ENCODE data around the gene KCNA10. TPM values are rescaled to one million over a fixed set of nuclear protein-coding genes. Genes with fewer than 3 reads are reported as not detected.

The KCNA10 gene
- total RNA-seq, 2 experiments from 2014 or later: not detected

GRCh38 chr1:110489973-110490542 lies 28.9 kb downstream of the KCNA10 start:
- Mint-ChIP-seq H3K27ac (no peak overlapping the region), H3K4me1 (no peaks in the 10 kb centered on the region), H3K36me3 (no peaks in the 10 kb centered on the region), H3K9me3 (ENCODE audit: low read depth) (no peaks in the 10 kb centered on the region), H3K27me3 (peaks cover 8% of the 10 kb centered on the region), H3K4me3 (no peak overlapping the region)
- ATAC-seq (no peak), DNase-seq (no peak)
- CTCF ChIA-PET: no interaction called here

GRCh38 chr1:110489406-110489805 lies 29.6 kb downstream of the KCNA10 start:
- Mint-ChIP-seq H3K4me1 (no peaks in the 10 kb centered on the region), H3K27me3 (peaks cover 10% of the 10 kb centered on the region), H3K9me3 (ENCODE audit: low read depth) (no peaks in the 10 kb centered on the region), H3K4me3 (no peak overlapping the region), H3K27ac (no peak overlapping the region), H3K36me3 (no peaks in the 10 kb centered on the region)
- CTCF ChIA-PET: no interaction called here
- DNase-seq (no peak), ATAC-seq (no peak)

GRCh38 chr1:110488867-110489266 lies 30.1 kb downstream of the KCNA10 start:
- CTCF ChIA-PET: no interaction called here
- Mint-ChIP-seq H3K27ac (no peak overlapping the region), H3K27me3 (peaks cover 13% of the 10 kb centered on the region), H3K4me3 (no peak overlapping the region), H3K4me1 (no peaks in the 10 kb centered on the region), H3K9me3 (ENCODE audit: low read depth) (no peaks in the 10 kb centered on the region), H3K36me3 (no peaks in the 10 kb centered on the region)
- no peak for ATAC-seq
- DNase-seq: no peak

GRCh38 chr1:110488161-110488560 lies 30.8 kb downstream of the KCNA10 start:
- ATAC-seq (no peak), DNase-seq (no peak)
- CTCF ChIA-PET: interaction anchor here (1.1 kb wide), 1 partner anchor 291 kb away, joined by 3 read pairs; no protein-coding TSS in a partner anchor
- no peak overlapping the region for H3K27ac Mint-ChIP-seq
- no peaks in the 10 kb centered on the region for H3K9me3 Mint-ChIP-seq (ENCODE audit: low read depth)
- H3K27me3 Mint-ChIP-seq: peaks cover 21% of the 10 kb centered on the region
- H3K4me3 Mint-ChIP-seq: no peak overlapping the region
- no peaks in the 10 kb centered on the region for H3K4me1 Mint-ChIP-seq
- no peaks in the 10 kb centered on the region for H3K36me3 Mint-ChIP-seq

GRCh38 chr1:110487726-110488125 lies 31.2 kb downstream of the KCNA10 start:
- no peak overlapping the region for H3K4me3 Mint-ChIP-seq
- ATAC-seq (no peak), DNase-seq (no peak)
- H3K36me3 Mint-ChIP-seq: no peaks in the 10 kb centered on the region
- CTCF ChIA-PET: interaction anchor here (1.1 to 2.0 kb wide), 2 partner anchors 8 to 291 kb away, joined by 3 to 9 read pairs; no protein-coding TSS in a partner anchor
- H3K9me3 Mint-ChIP-seq (ENCODE audit: low read depth): no peaks in the 10 kb centered on the region
- H3K27me3 Mint-ChIP-seq: peaks cover 23% of the 10 kb centered on the region
- H3K4me1 Mint-ChIP-seq: no peaks in the 10 kb centered on the region
- H3K27ac Mint-ChIP-seq: no peak overlapping the region

GRCh38 chr1:110485725-110486124 lies 33.2 kb downstream of the KCNA10 start:
- DNase-seq (no peak), ATAC-seq (no peak)
- no peaks in the 10 kb centered on the region for H3K4me1 Mint-ChIP-seq
- CTCF ChIA-PET: interaction anchor here (0.9 to 2.0 kb wide), 2 partner anchors 10 kb away, joined by 3 to 9 read pairs; no protein-coding TSS in a partner anchor
- no peaks in the 10 kb centered on the region for H3K9me3 Mint-ChIP-seq (ENCODE audit: low read depth)
- peaks cover 28% of the 10 kb centered on the region for H3K27me3 Mint-ChIP-seq
- H3K27ac Mint-ChIP-seq: no peak overlapping the region
- no peak overlapping the region for H3K4me3 Mint-ChIP-seq
- H3K36me3 Mint-ChIP-seq: no peaks in the 10 kb centered on the region

- H3K4me1 Mint-ChIP-seq: no peaks in the 10 kb centered on the region
- CTCF ChIA-PET: interaction anchor here (0.9 kb wide), 2 partner anchors 11 to 25 kb away, joined by 3 read pairs; no protein-coding TSS in a partner anchor
- H3K36me3 Mint-ChIP-seq: no peaks in the 10 kb centered on the region
- ATAC-seq (no peak), DNase-seq (no peak)
- H3K27me3 Mint-ChIP-seq: peaks cover 28% of the 10 kb centered on the region
- H3K4me3 Mint-ChIP-seq: no peak overlapping the region
- no peak overlapping the region for H3K27ac Mint-ChIP-seq
- H3K9me3 Mint-ChIP-seq (ENCODE audit: low read depth): no peaks in the 10 kb centered on the region
These were observed 34.2 kb downstream of the KCNA10 start for GRCh38 chr1:110484801-110485200.

- ATAC-seq: no peak
- Mint-ChIP-seq H3K27ac (no peak overlapping the region), H3K9me3 (ENCODE audit: low read depth) (no peaks in the 10 kb centered on the region), H3K27me3 (peaks cover 28% of the 10 kb centered on the region), H3K4me3 (no peak overlapping the region), H3K36me3 (no peaks in the 10 kb centered on the region), H3K4me1 (no peaks in the 10 kb centered on the region)
- CTCF ChIA-PET: interaction anchor here (1.2 kb wide), 1 partner anchor 13 kb away, joined by 4 read pairs; no protein-coding TSS in a partner anchor
- DNase-seq: no peak
These were observed 35.7 kb downstream of the KCNA10 start for GRCh38 chr1:110483308-110483685.

- ATAC-seq (no peak), DNase-seq (no peak)
- no peak overlapping the region for H3K4me3 Mint-ChIP-seq
- no peaks in the 10 kb centered on the region for H3K9me3 Mint-ChIP-seq (ENCODE audit: low read depth)
- H3K4me1 Mint-ChIP-seq: no peaks in the 10 kb centered on the region
- no peak overlapping the region for H3K27ac Mint-ChIP-seq
- CTCF ChIA-PET: interaction anchor here (1.2 kb wide), 1 partner anchor 14 kb away, joined by 4 read pairs; no protein-coding TSS in a partner anchor
- H3K27me3 Mint-ChIP-seq: peaks cover 28% of the 10 kb centered on the region
- H3K36me3 Mint-ChIP-seq: no peaks in the 10 kb centered on the region
These were observed 36.2 kb downstream of the KCNA10 start for GRCh38 chr1:110482662-110483307.

- no peaks in the 10 kb centered on the region for H3K36me3 Mint-ChIP-seq
- no peak overlapping the region for H3K4me3 Mint-ChIP-seq
- CTCF ChIA-PET: interaction anchor here (1.0 to 1.1 kb wide), 2 partner anchors 13 to 74 kb away, joined by 3 read pairs; no protein-coding TSS in a partner anchor
- H3K9me3 Mint-ChIP-seq (ENCODE audit: low read depth): no peaks in the 10 kb centered on the region
- H3K27ac Mint-ChIP-seq: no peak overlapping the region
- no peaks in the 10 kb centered on the region for H3K4me1 Mint-ChIP-seq
- no peak for DNase-seq
- no peak for ATAC-seq
- peaks cover 28% of the 10 kb centered on the region for H3K27me3 Mint-ChIP-seq
These were observed 36.9 kb downstream of the KCNA10 start for GRCh38 chr1:110481968-110482623.

GRCh38 chr1:110480356-110481096 lies 38.4 kb downstream of the KCNA10 start:
- ATAC-seq (no peak), DNase-seq (no peak)
- Mint-ChIP-seq H3K27me3 (peaks cover 22% of the 10 kb centered on the region), H3K36me3 (no peaks in the 10 kb centered on the region), H3K9me3 (ENCODE audit: low read depth) (no peaks in the 10 kb centered on the region), H3K27ac (no peak overlapping the region), H3K4me3 (no peak overlapping the region), H3K4me1 (peaks cover 2% of the 10 kb centered on the region)
- CTCF ChIA-PET: interaction anchor here (1.1 to 4.4 kb wide), 3 partner anchors 14 to 20 kb away, joined by 3 to 20 read pairs (median 3); no protein-coding TSS in a partner anchor

GRCh38 chr1:110478886-110479285 lies 40.1 kb downstream of the KCNA10 start:
- Mint-ChIP-seq H3K4me1 (peaks cover 2% of the 10 kb centered on the region), H3K27me3 (peaks cover 15% of the 10 kb centered on the region), H3K9me3 (ENCODE audit: low read depth) (no peaks in the 10 kb centered on the region), H3K4me3 (no peak overlapping the region), H3K36me3 (no peaks in the 10 kb centered on the region), H3K27ac (no peak overlapping the region)
- DNase-seq (no peak), ATAC-seq (no peak)
- CTCF ChIA-PET: interaction anchor here (1.0 to 4.4 kb wide), 2 partner anchors 17 to 18 kb away, joined by 4 to 20 read pairs; no protein-coding TSS in a partner anchor

Data from activated CD8-positive, alpha-beta memory T cell treated with anti-CD3 and anti-CD28 coated beads, Interleukin-2, amount 10 ng/mL, durations not matched to agents 7 days and 5 days (primary cell).